Ammon's horn (tissue), 1 donor: ENCODE data around the gene CCDC8.
"Not testable (repeated sequence)": the region's sequence is repeated elsewhere in the genome, so short reads cannot be mapped to it uniquely, and the experiment has no call there.

Experiments used
- DNase-seq: peaks from one replicate; pipeline ENCODE4 v3.0.0-alpha.2; 2016; ENCODE audit warnings: low spot score

CCDC8 gene

GRCh38 chr19:46383171-46383815 is 30.1 kb downstream of the CCDC8 start:
- no peak for DNase-seq

- DNase-seq, result no peak
Measured at GRCh38 chr19:46381756-46382345, 31.5 kb downstream of the CCDC8 start.

- no peak for DNase-seq
Measured at GRCh38 chr19:46381346-46381745, 32.0 kb downstream of the CCDC8 start.

GRCh38 chr19:46380690-46381089 is 32.7 kb downstream of the CCDC8 start:
- no peak for DNase-seq

- no peak for DNase-seq
Measured at GRCh38 chr19:46378268-46378667, 35.1 kb downstream of the CCDC8 start.

GRCh38 chr19:46376241-46377153 is 36.9 kb downstream of the CCDC8 start:
- no peak for DNase-seq

- not testable (repeated sequence) for DNase-seq
Measured at GRCh38 chr19:46375476-46376067, 37.8 kb downstream of the CCDC8 start.

- no peak for DNase-seq
Measured at GRCh38 chr19:46374536-46375475, 38.6 kb downstream of the CCDC8 start.

GRCh38 chr19:46373491-46374359 is 39.6 kb downstream of the CCDC8 start:
- DNase-seq, result peak; percentile 43

GRCh38 chr19:46372901-46373490 is 40.4 kb downstream of the CCDC8 start:
- no peak for DNase-seq

GRCh38 chr19:46371371-46371901 is 41.9 kb downstream of the CCDC8 start:
- DNase-seq, result no peak

- no peak for DNase-seq
Measured at GRCh38 chr19:46369817-46370216, 43.5 kb downstream of the CCDC8 start.

- no peak for DNase-seq
Measured at GRCh38 chr19:46368116-46368515, 45.2 kb downstream of the CCDC8 start.

GRCh38 chr19:46367426-46367825 is 45.9 kb downstream of the CCDC8 start:
- no peak for DNase-seq

- no peak for DNase-seq
Measured at GRCh38 chr19:46366620-46367292, 46.6 kb downstream of the CCDC8 start.

GRCh38 chr19:46365561-46365960 is 47.8 kb downstream of the CCDC8 start:
- no peak for DNase-seq

GRCh38 chr19:46364359-46364758 is 49.0 kb downstream of the CCDC8 start:
- no peak for DNase-seq

- DNase-seq, result no peak
Measured at GRCh38 chr19:46361915-46362314, 51.4 kb downstream of the CCDC8 start.
